Measurements from ENCODE around the gene IFFO2.

The IFFO2 gene

GRCh38 chr1:18881164-18881563 lies 75.3 kb downstream of the IFFO2 start:
- H3K27ac ChIP-seq, result no peak overlapping the region
- no peak for TF ChIP-seq CTCF (conservative IDR thresholded peaks at IDR 0.05)

GRCh38 chr1:18880585-18880984 lies 75.9 kb downstream of the IFFO2 start:
- no peak overlapping the region for H3K27ac ChIP-seq
- TF ChIP-seq CTCF (conservative IDR thresholded peaks at IDR 0.05), result no peak

GRCh38 chr1:18879791-18880309 lies 76.6 kb downstream of the IFFO2 start:
- no peak for TF ChIP-seq CTCF (conservative IDR thresholded peaks at IDR 0.05)
- no peak overlapping the region for H3K27ac ChIP-seq

GRCh38 chr1:18879215-18879790 lies 77.2 kb downstream of the IFFO2 start:
- no peak for TF ChIP-seq CTCF (conservative IDR thresholded peaks at IDR 0.05)
- H3K27ac ChIP-seq, result no peak overlapping the region

GRCh38 chr1:18878538-18879214 lies 77.8 kb downstream of the IFFO2 start:
- no peak for TF ChIP-seq CTCF (conservative IDR thresholded peaks at IDR 0.05)
- no peak overlapping the region for H3K27ac ChIP-seq

GRCh38 chr1:18877282-18877681 lies 79.2 kb downstream of the IFFO2 start:
- TF ChIP-seq CTCF (conservative IDR thresholded peaks at IDR 0.05), result no peak

GRCh38 chr1:18876210-18876609 lies 80.3 kb downstream of the IFFO2 start:
- no peak overlapping the region for H3K27ac ChIP-seq
- TF ChIP-seq CTCF (conservative IDR thresholded peaks at IDR 0.05), result no peak

More at GRCh38 chr1:18877282-18877681, 79.2 kb downstream of the IFFO2 start:
- no peak overlapping the region for H3K27ac ChIP-seq
